ENCODE measurements around the gene CDC7. TPM values are rescaled to one million over a fixed set of nuclear protein-coding genes. Genes with fewer than 3 reads are reported as not detected.

The CDC7 gene
- total RNA-seq, 1 experiment from 2014 or later, result 59.0 TPM

- H3K36me3 ChIP-seq (replicated peaks; ENCODE audit: control insufficient read depth, insufficient read depth, low read length), result peaks cover 4% of the 10 kb centered on the region
- no peak for DNase-seq
Measured at GRCh38 chr1:91523482-91523881, 22.8 kb downstream of the CDC7 start.

GRCh38 chr1:91526496-91526895 lies 25.8 kb downstream of the CDC7 start:
- H3K36me3 ChIP-seq (replicated peaks; ENCODE audit: control insufficient read depth, insufficient read depth, low read length), result peaks cover 4% of the 10 kb centered on the region
- no peaks in the 10 kb centered on the region for H3K27me3 ChIP-seq (ENCODE audit: control insufficient read depth, insufficient read depth, low read length)
- H3K4me3 ChIP-seq (ENCODE audit: insufficient read depth, low read depth, low read length), result no peak overlapping the region
- no peak for DNase-seq

More at GRCh38 chr1:91523482-91523881, 22.8 kb downstream of the CDC7 start:
- H3K27me3 ChIP-seq (ENCODE audit: control insufficient read depth, insufficient read depth, low read length), result no peaks in the 10 kb centered on the region
- H3K4me3 ChIP-seq (ENCODE audit: insufficient read depth, low read depth, low read length), result no peak overlapping the region

- no peaks in the 10 kb centered on the region for H3K27me3 ChIP-seq (ENCODE audit: control insufficient read depth, insufficient read depth, low read length)
- no peak overlapping the region for H3K4me3 ChIP-seq (ENCODE audit: insufficient read depth, low read depth, low read length)
- DNase-seq, result no peak
- peaks cover 4% of the 10 kb centered on the region for H3K36me3 ChIP-seq (replicated peaks; ENCODE audit: control insufficient read depth, insufficient read depth, low read length)
Measured at GRCh38 chr1:91527266-91527765, 26.7 kb downstream of the CDC7 start.

- Histone ChIP-seq H3K4me3 (ENCODE audit: insufficient read depth, low read depth, low read length) (no peak overlapping the region), H3K36me3 (replicated peaks; ENCODE audit: control insufficient read depth, insufficient read depth, low read length) (peaks cover 4% of the 10 kb centered on the region), H3K27me3 (ENCODE audit: control insufficient read depth, insufficient read depth, low read length) (no peaks in the 10 kb centered on the region)
- DNase-seq, result no peak
Measured at GRCh38 chr1:91527781-91528180, 27.1 kb downstream of the CDC7 start.

- H3K36me3 ChIP-seq (replicated peaks; ENCODE audit: control insufficient read depth, insufficient read depth, low read length), result peaks cover under 1% of the 10 kb centered on the region; the same call in 1 of the 2 replicates
- no peak overlapping the region for H3K4me3 ChIP-seq (ENCODE audit: insufficient read depth, low read depth, low read length)
- no peaks in the 10 kb centered on the region for H3K27me3 ChIP-seq (ENCODE audit: control insufficient read depth, insufficient read depth, low read length)
- no peak for DNase-seq
Measured at GRCh38 chr1:91529856-91530255, 29.2 kb downstream of the CDC7 start.

- Histone ChIP-seq H3K27me3 (ENCODE audit: control insufficient read depth, insufficient read depth, low read length) (no peaks in the 10 kb centered on the region), H3K4me3 (ENCODE audit: insufficient read depth, low read depth, low read length) (no peak overlapping the region), H3K36me3 (replicated peaks; ENCODE audit: control insufficient read depth, insufficient read depth, low read length) (no peaks in the 10 kb centered on the region)
- DNase-seq, result no peak
Measured at GRCh38 chr1:91533361-91534024, 32.8 kb downstream of the CDC7 start.

- Histone ChIP-seq H3K36me3 (replicated peaks; ENCODE audit: control insufficient read depth, insufficient read depth, low read length) (no peaks in the 10 kb centered on the region), H3K4me3 (ENCODE audit: insufficient read depth, low read depth, low read length) (no peak overlapping the region), H3K27me3 (ENCODE audit: control insufficient read depth, insufficient read depth, low read length) (no peaks in the 10 kb centered on the region)
- no peak for DNase-seq
Measured at GRCh38 chr1:91535441-91535840, 34.8 kb downstream of the CDC7 start.

- Histone ChIP-seq H3K4me3 (ENCODE audit: insufficient read depth, low read depth, low read length) (no peak overlapping the region), H3K36me3 (replicated peaks; ENCODE audit: control insufficient read depth, insufficient read depth, low read length) (no peaks in the 10 kb centered on the region), H3K27me3 (ENCODE audit: control insufficient read depth, insufficient read depth, low read length) (no peaks in the 10 kb centered on the region)
- DNase-seq, result no peak
Measured at GRCh38 chr1:91537281-91537986, 36.8 kb downstream of the CDC7 start.

- no peak overlapping the region for H3K4me3 ChIP-seq (ENCODE audit: insufficient read depth, low read depth, low read length)
- DNase-seq, result no peak
- no peaks in the 10 kb centered on the region for H3K27me3 ChIP-seq (ENCODE audit: control insufficient read depth, insufficient read depth, low read length)
- no peaks in the 10 kb centered on the region for H3K36me3 ChIP-seq (replicated peaks; ENCODE audit: control insufficient read depth, insufficient read depth, low read length)
Measured at GRCh38 chr1:91537987-91538304, 37.3 kb downstream of the CDC7 start.

GRCh38 chr1:91540910-91541309 lies 40.3 kb downstream of the CDC7 start:
- Histone ChIP-seq H3K4me3 (ENCODE audit: insufficient read depth, low read depth, low read length) (no peak overlapping the region), H3K27me3 (ENCODE audit: control insufficient read depth, insufficient read depth, low read length) (no peaks in the 10 kb centered on the region)
- no peak for DNase-seq

GRCh38 chr1:91541918-91542533 lies 41.4 kb downstream of the CDC7 start:
- H3K36me3 ChIP-seq (replicated peaks; ENCODE audit: control insufficient read depth, insufficient read depth, low read length), result no peaks in the 10 kb centered on the region
- DNase-seq, result no peak
- no peaks in the 10 kb centered on the region for H3K27me3 ChIP-seq (ENCODE audit: control insufficient read depth, insufficient read depth, low read length)
- no peak overlapping the region for H3K4me3 ChIP-seq (ENCODE audit: insufficient read depth, low read depth, low read length)

More at GRCh38 chr1:91540910-91541309, 40.3 kb downstream of the CDC7 start:
- no peaks in the 10 kb centered on the region for H3K36me3 ChIP-seq (replicated peaks; ENCODE audit: control insufficient read depth, insufficient read depth, low read length)

GRCh38 chr1:91545506-91546300 lies 45.1 kb downstream of the CDC7 start:
- H3K27me3 ChIP-seq (ENCODE audit: control insufficient read depth, insufficient read depth, low read length), result no peaks in the 10 kb centered on the region
- H3K4me3 ChIP-seq (ENCODE audit: insufficient read depth, low read depth, low read length), result no peak overlapping the region
- DNase-seq, result no peak
- no peaks in the 10 kb centered on the region for H3K36me3 ChIP-seq (replicated peaks; ENCODE audit: control insufficient read depth, insufficient read depth, low read length)

GRCh38 chr1:91546301-91546581 lies 45.6 kb downstream of the CDC7 start:
- Histone ChIP-seq H3K27me3 (ENCODE audit: control insufficient read depth, insufficient read depth, low read length) (no peaks in the 10 kb centered on the region), H3K4me3 (ENCODE audit: insufficient read depth, low read depth, low read length) (no peak overlapping the region), H3K36me3 (replicated peaks; ENCODE audit: control insufficient read depth, insufficient read depth, low read length) (no peaks in the 10 kb centered on the region)
- DNase-seq, result no peak

GRCh38 chr1:91546876-91547275 lies 46.2 kb downstream of the CDC7 start:
- Histone ChIP-seq H3K36me3 (replicated peaks; ENCODE audit: control insufficient read depth, insufficient read depth, low read length) (no peaks in the 10 kb centered on the region), H3K4me3 (ENCODE audit: insufficient read depth, low read depth, low read length) (no peak overlapping the region), H3K27me3 (ENCODE audit: control insufficient read depth, insufficient read depth, low read length) (no peaks in the 10 kb centered on the region)
- DNase-seq, result no peak

All from H7 (cell line).